HG03097 (cell line): Measurements from ENCODE around the gene KRT3.

Experiments used
- ATAC-seq: cut with Tn5 transposase; IDR thresholded peaks from one replicate; pipeline ENCODE4 v1.9.1; 2021; ENCODE audit not compliant: unreplicated experiment, low FRiP score

The KRT3 gene

GRCh38 chr12:52741375-52742195 lies 54.3 kb downstream of the KRT3 start:
- no peak for ATAC-seq

GRCh38 chr12:52740584-52740983 lies 55.3 kb downstream of the KRT3 start:
- ATAC-seq, result no peak

GRCh38 chr12:52739963-52740362 lies 56.0 kb downstream of the KRT3 start:
- no peak for ATAC-seq
